ENCODE measurements around the gene TBRG4.

Gene TBRG4

GRCh38 chr7:45143616-45144015 lies 32.1 kb upstream of the TBRG4 start:
- Histone ChIP-seq H3K27ac (replicated peaks) (no peak overlapping the region), H3K4me3 (replicated peaks; ENCODE audit: insufficient read depth, low read length) (no peak overlapping the region), H3K27me3 (ENCODE audit: insufficient read depth, poor library complexity, severe bottlenecking) (no peaks in the 10 kb centered on the region)
- no peak for TF ChIP-seq POLR2AphosphoS5 (IDR thresholded peaks at IDR 0.05; ENCODE audit: low read depth)
- no peak for TF ChIP-seq CTCF (IDR thresholded peaks at IDR 0.05; ENCODE audit: insufficient read depth, low read length)
- no peak for TF ChIP-seq SPI1 (IDR thresholded peaks at IDR 0.05; ENCODE audit: borderline replicate concordance, low read depth)
- TF ChIP-seq, protein P1, sequence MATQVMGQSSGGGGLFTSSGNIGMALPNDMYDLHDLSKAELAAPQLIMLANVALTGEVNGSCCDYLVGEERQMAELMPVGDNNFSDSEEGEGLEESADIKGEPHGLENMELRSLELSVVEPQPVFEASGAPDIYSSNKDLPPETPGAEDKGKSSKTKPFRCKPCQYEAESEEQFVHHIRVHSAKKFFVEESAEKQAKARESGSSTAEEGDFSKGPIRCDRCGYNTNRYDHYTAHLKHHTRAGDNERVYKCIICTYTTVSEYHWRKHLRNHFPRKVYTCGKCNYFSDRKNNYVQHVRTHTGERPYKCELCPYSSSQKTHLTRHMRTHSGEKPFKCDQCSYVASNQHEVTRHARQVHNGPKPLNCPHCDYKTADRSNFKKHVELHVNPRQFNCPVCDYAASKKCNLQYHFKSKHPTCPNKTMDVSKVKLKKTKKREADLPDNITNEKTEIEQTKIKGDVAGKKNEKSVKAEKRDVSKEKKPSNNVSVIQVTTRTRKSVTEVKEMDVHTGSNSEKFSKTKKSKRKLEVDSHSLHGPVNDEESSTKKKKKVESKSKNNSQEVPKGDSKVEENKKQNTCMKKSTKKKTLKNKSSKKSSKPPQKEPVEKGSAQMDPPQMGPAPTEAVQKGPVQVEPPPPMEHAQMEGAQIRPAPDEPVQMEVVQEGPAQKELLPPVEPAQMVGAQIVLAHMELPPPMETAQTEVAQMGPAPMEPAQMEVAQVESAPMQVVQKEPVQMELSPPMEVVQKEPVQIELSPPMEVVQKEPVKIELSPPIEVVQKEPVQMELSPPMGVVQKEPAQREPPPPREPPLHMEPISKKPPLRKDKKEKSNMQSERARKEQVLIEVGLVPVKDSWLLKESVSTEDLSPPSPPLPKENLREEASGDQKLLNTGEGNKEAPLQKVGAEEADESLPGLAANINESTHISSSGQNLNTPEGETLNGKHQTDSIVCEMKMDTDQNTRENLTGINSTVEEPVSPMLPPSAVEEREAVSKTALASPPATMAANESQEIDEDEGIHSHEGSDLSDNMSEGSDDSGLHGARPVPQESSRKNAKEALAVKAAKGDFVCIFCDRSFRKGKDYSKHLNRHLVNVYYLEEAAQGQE (IDR thresholded peaks at IDR 0.05; ENCODE audit: insufficient replicate concordance, low read depth) = no peak
- TF ChIP-seq GABPA (IDR thresholded peaks at IDR 0.05; ENCODE audit: low read depth) = no peak
- DNase-seq (ENCODE audit: low read depth in 1 of 2, low spot score in 1 of 2) = no peak

DNA sequence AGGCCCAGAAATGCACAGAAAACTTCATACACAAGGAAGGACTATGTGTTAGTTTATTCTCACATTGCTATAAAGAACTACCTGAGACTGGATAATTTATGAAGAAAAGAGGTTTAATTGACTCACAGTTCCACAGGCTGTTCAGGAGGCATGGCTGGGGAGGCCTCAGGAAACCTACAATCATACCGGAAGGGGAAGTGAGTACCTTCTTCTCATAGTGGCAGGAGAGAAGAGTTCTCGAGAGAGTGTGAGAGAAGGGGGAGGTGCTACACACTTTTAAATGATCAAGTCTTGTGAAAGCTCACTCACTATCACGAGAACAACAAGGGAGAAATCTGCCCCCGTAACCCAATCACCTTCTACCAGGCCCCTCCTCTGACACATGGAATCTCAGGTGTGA lies 29.3 kb upstream of the TBRG4 start:
- H3K27ac ChIP-seq (replicated peaks) = peak overlapping the region; percentile 57
- DNase-seq (ENCODE audit: low read depth in 1 of 2, low spot score in 1 of 2) = peak; percentile 40 to 63

GRCh38 chr7:45138433-45139267 lies 27.2 kb upstream of the TBRG4 start:
- TF ChIP-seq SPI1 (IDR thresholded peaks at IDR 0.05; ENCODE audit: borderline replicate concordance, low read depth) (peak; percentile 71), POLR2AphosphoS5 (IDR thresholded peaks at IDR 0.05; ENCODE audit: low read depth) (no peak), CTCF (IDR thresholded peaks at IDR 0.05; ENCODE audit: insufficient read depth, low read length) (no peak), GABPA (IDR thresholded peaks at IDR 0.05; ENCODE audit: low read depth) (no peak)
- TF ChIP-seq, protein P1 (IDR thresholded peaks at IDR 0.05; ENCODE audit: insufficient replicate concordance, low read depth) = no peak
- DNase-seq (ENCODE audit: low read depth in 1 of 2, low spot score in 1 of 2) = peak in 1 of 2 experiments; percentile 6
- H3K27ac ChIP-seq (replicated peaks) = peak overlapping the region; percentile 44
- H3K4me3 ChIP-seq (replicated peaks; ENCODE audit: insufficient read depth, low read length) = no peak overlapping the region
- no peaks in the 10 kb centered on the region for H3K27me3 ChIP-seq (ENCODE audit: insufficient read depth, poor library complexity, severe bottlenecking)

More for the DNA sequence above, 29.3 kb upstream of the TBRG4 start:
- TF ChIP-seq CTCF (IDR thresholded peaks at IDR 0.05; ENCODE audit: insufficient read depth, low read length) (no peak), GABPA (IDR thresholded peaks at IDR 0.05; ENCODE audit: low read depth) (peak; percentile 61), POLR2AphosphoS5 (IDR thresholded peaks at IDR 0.05; ENCODE audit: low read depth) (no peak), SPI1 (IDR thresholded peaks at IDR 0.05; ENCODE audit: borderline replicate concordance, low read depth) (peak; percentile 76)
- TF ChIP-seq, protein P1 (IDR thresholded peaks at IDR 0.05; ENCODE audit: insufficient replicate concordance, low read depth) = no peak
- no peaks in the 10 kb centered on the region for H3K27me3 ChIP-seq (ENCODE audit: insufficient read depth, poor library complexity, severe bottlenecking)
- H3K4me3 ChIP-seq (replicated peaks; ENCODE audit: insufficient read depth, low read length) = no peak overlapping the region
